K562 (cell line): ENCODE measurements around the gene CDRT15.

Source experiments
- CTCF ChIP-seq, 3 experiments: IDR thresholded peaks in 2 of 3; conservative IDR thresholded peaks in 1 of 3; 2 replicates each; pipeline ENCODE4 v1.5.1; 2011 to 2012; ENCODE audit warnings: low read length in 3 of 3, mild to moderate bottlenecking in 3 of 3, control low read depth in 2 of 3, improper control_type of control experiment in 1 of 3, inconsistent platforms in 1 of 3, low read depth in 1 of 3, mixed read lengths in 1 of 3, moderate library complexity in 1 of 3; ENCODE audit not compliant: insufficient read depth in 2 of 3
- JUN ChIP-seq, 2 experiments: sonication (generic) in 1 of 2; formaldehyde crosslinking in 1 of 2; IDR thresholded peaks; 2 replicates each; pipeline versions ENCODE4 v1.6.1 to v1.8.0; 2012 to 2022; ENCODE audit warnings: borderline replicate concordance in 2 of 2, mild to moderate bottlenecking in 2 of 2, improper control_type of control experiment in 1 of 2, low read depth in 1 of 2, low read length in 1 of 2, missing genetic modification reagents in 1 of 2
- SMAD1 ChIP-seq: fragments of 150-350 bp; IDR thresholded peaks from 2 replicates; pipeline ENCODE4 v1.6.1; 2014; ENCODE audit warnings: low read length, low read depth; ENCODE audit not compliant: partially characterized antibody
- ZBTB49 ChIP-seq: sonication (generic); formaldehyde crosslinking; IDR thresholded peaks from 2 replicates; pipeline ENCODE4 v1.8.0; 2022; ENCODE audit warnings: missing genetic modification reagents, mild to moderate bottlenecking, borderline replicate concordance

GRCh38 chr17:14276535-14277250, 40.0 kb upstream of the CDRT15 start:
- no peak for TF ChIP-seq SMAD1
- TF ChIP-seq JUN (IDR thresholded peaks at IDR 0.05; ENCODE audit: borderline replicate concordance, low read depth, low read length): no peak
- TF ChIP-seq JUN (CRISPR knock-in tag; IDR thresholded peaks at IDR 0.05; ENCODE audit: borderline replicate concordance): no peak
- no peak for TF ChIP-seq CTCF (IDR thresholded peaks at IDR 0.05 in 2 of 3, conservative IDR thresholded peaks at IDR 0.05 in 1 of 3; ENCODE audit: insufficient read depth in 2 of 3, low read depth in 1 of 3, low read length in 3 of 3)
- TF ChIP-seq ZBTB49 (CRISPR knock-in tag): no peak
